M059J (cell line): ENCODE measurements around the gene EEPD1. TPM values are rescaled to one million over a fixed set of nuclear protein-coding genes. Genes with fewer than 3 reads are reported as not detected.

ENCODE experiments used
- DNase-seq: peaks from one replicate; pipeline ENCODE4 v3.0.0-alpha.2; 2012; ENCODE audit warnings: low read depth
- total RNA-seq: library from RNA; depleted of rRNA; stranded (reverse); fragments of >200 nt; shearing (Covaris generic); gene quantifications from 2 replicates; pipeline ENCODE4 v1.2.3, GENCODE V29; 2014

The EEPD1 gene
- total RNA-seq, 1 experiment from 2014 or later = 12.3 TPM

DNA sequence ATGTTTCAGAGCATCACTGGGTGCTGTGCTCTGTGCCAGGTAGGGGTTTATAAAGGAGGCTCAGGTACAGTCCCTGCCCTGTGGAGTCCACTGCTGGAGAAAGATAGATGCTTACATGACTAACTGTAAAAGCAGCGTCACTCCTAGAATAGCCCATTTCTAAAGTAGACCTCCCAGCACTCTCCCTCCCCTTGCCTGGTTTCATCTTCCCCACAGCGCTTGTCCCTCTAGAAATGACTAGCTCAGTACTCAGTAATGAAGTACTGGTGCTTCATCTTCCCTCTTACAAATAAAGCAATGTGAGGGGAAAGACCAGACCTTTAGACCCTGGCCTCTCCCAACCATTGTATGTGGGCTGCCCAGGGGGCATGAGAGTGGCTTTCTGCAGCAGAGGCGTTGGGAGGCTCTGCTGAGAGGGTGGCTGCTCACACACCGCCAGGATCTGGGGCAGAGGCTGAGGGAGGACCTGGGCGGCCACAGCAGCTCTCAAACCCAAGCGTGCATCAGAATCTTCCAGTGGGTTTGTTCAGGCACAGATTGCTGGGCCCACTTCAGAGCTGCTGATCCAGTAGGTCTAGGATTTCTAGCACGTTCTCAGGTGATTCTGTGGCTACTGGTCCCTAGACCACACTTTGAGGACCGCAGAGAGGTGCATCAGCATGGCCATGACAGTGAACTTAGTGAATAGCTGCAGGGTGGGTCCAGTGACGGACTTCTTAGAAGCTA lies 126.3 kb downstream of the EEPD1 start:
- DNase-seq = no peak

DNA sequence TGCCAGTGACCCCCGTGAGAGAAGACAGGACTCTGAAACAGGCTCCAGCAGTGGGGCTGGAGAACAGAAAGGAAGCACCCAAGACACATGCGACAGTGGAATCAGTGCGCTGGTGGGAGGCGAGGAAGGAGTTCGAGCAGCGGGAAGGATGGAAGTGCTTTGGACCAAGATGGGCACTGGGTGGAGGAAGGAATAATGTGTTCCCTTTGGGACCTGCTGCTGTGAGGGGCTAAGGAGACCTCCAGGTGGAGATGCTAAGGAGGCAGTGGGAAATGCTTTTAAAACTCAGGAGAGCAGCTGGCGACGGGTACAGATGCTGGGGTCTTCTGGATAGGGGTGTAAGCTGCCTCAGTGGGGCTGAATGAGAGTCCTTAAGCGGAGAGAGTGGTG lies 126.9 kb downstream of the EEPD1 start:
- no peak for DNase-seq

DNA sequence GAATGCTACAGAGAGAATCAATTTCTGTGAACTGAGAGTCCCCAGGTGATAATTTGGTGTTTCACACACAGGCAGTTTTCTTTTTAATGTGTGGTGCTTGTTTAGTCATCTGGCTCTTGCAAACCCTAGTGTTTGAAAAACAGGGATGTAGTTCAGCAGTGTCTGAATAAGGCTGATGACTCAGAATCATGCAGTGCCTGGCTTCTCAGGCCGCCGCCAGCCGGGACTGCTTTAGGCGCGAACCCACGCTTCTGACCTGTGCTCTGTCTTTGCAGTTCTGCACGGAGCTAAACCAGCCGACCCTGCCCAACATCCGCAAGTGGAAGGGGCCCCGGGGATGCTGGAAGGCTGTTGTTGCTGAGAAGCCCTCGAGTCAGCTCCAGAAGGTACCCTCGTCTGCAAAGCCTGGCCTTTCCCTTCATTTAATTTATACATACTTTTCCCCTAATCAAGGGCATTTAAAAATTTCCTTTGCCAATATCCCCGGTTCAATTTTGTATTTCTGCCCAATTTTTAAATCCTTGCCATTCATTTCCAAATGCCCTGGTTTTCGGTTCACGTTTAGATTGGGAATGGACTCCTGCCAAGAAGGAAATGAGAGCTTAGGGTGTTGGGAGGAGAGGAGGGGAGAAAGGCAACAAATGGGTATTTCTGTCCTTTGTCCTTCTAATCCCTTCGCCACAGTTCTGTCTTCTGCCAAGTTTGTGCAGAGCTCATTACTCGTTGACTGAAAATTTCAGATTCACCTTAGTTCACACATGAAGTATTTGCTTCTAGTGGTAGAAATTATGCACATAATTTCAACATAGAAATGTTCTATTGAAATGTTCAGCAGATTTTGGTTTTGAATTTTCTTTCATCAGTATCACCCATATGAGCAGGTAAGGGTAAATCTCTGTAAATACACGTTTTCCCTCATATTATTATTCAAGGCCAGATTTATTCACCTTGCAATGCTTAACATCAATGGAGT lies 128.1 kb downstream of the EEPD1 start:
- DNase-seq = peak; percentile 88

DNA sequence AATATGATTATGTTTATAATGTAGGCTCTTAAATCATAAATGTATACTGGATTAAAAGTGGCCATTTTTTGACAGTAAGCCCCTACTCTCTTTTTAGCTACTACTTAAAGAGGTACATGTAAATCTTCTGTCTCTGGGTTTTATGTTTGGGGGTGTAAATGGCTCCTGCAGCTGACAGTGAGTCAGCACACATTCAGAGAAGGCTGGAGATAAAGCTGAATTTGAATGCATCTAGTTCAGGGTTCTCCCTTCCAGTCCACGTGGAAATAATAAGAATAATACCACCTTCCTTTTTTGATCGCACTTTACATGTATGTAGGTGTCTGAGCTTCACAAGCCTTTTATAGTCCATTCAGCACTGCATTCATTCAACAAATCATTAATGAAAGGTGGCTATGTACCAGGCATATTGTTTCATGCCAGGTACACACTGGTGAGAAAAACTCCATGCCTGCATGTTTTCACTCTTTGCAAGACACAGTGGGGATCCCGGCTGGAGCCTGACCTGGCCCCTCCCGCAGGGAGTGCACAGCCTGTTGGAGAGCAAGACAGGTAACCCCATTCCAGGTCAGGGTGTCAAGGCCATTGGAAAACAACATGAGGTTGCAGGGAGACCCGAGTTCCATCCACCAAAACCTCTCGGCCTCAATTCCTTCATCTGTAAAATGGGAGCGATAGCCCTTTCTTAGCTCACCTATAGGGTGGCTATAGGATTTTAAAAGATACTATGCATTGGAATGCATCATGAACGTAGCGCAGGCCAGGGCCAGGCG lies 129.1 kb downstream of the EEPD1 start:
- DNase-seq = peak; percentile 33

DNA sequence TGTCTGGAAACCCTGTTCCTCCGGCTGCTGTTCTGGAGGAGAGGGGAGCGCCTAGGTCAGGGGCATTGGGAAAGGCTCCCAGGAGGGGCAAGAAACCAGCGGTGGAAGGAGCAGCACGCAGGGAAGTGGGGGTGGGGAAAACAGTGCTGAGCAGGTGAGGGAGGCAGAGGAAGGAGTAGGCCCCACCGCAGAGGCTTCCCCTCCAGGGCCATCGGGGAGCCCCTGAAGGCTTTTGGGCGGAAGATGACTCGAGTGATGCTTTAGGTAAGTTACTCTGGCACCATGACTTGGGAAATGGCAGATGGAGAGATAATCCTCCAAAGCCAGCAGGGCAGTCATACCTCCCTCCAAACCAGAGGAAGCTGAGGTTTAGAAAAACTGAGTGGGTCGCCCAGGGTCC lies 130.1 kb downstream of the EEPD1 start:
- DNase-seq = no peak

DNA sequence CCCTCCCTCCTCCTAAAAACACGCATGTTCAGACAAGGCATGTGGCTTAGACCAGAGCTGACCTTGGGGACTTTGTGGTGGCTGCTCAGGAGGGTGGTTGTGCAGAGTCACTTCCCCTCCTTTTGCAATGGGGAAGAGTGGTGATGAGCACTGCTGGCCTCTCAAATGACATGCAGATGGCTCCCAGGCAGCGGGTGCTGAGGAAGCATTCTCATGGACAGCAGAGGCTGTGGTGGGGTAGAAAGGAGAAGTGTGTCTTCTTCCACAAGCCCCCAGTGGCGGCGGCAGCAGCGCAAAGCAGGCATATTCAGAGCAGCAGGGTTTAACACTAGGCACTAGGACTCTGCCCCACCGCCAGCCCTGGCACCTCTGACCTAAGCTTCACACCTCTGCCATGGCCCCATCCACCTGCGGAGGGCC lies 130.7 kb downstream of the EEPD1 start:
- no peak for DNase-seq

DNA sequence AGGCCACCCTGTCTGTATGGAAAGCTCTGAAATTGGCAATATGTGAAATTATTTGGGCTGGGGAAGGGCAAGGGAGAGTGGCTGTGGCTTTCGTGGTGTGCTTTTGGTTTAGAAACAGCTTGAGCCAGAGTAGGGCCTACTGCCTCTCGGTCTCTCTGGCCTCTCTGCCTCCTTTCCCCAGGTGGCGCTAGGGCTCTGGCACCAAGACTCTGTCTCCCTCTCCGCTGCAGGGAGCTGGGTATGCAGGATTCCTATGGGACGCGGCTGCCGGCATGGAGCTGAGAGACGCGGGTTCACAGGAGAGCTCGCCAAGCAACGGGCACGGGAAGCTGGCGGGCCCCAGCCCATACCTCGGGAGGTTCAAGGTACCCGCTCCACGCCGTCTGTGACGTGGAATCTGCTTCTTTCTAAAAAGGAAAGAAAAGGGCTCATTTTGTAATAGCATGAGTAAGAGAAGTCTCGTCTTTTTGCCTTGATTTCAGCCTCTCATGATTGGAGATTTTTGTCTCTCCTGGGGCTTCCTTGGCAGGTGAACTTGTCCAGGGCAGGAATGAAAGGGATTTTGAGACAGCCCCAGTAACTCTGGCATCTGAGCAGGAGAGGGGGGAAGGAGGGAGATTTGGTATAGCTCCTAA lies 131.5 kb downstream of the EEPD1 start:
- DNase-seq = no peak

DNA sequence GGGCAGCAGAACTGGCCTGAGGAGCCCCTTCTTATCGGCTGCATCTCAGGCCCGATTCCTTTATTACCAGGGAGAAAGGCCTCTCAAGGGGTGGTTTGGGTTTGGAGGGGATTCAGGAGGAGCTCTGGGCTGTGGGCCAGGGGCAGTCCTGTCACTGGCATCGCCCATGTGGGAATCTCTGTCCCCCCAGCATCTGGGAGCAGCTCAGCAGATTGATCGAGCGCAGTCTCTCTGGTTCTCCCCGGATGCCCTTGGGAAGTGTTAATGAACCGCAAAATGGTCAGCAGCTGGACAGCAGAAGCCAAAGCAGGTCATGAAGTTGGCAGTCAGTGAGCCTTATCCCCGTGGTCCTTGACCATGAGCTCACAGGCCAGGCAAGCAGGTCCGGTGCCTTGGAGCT lies 132.2 kb downstream of the EEPD1 start:
- no peak for DNase-seq

DNA sequence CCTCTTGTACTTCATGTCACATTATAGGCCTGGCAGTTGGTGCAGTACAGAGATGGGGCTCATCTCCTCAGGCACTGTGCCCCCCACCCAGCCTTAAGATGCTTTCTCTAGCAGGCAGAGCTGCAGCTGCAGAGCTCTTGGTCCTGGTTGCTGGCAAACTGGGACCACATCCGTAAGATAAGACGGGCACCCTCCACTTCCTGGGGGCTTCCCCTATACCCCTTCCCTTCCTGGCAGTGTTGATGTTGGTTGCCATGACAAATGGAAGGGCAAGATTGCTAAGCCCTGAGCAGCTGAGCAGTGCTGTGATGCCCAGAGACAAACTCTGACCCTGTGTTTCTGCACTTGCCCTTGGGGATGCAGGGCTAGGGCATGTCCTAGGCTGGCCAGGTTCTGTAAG lies 133.2 kb downstream of the EEPD1 start:
- DNase-seq = no peak

DNA sequence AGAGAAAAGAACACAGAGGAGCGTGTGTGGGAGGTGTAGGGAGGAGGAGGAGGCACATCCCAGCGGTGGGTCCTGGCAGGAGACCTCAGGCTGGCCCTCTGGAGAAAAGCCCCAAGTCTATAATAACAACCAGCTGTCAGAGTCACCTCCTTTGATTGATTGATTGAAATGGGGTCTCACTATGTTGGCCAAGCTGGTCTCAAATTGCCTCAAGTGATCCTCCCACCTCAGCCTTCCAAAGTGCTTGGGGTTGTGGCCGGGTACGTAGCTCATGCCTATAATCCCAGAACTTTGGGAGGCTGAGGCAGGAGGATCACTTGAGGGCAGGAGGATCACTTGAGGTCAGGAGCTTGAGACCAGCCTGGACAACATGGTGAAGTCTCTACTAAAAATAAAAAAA lies 133.6 kb downstream of the EEPD1 start:
- DNase-seq = no peak

DNA sequence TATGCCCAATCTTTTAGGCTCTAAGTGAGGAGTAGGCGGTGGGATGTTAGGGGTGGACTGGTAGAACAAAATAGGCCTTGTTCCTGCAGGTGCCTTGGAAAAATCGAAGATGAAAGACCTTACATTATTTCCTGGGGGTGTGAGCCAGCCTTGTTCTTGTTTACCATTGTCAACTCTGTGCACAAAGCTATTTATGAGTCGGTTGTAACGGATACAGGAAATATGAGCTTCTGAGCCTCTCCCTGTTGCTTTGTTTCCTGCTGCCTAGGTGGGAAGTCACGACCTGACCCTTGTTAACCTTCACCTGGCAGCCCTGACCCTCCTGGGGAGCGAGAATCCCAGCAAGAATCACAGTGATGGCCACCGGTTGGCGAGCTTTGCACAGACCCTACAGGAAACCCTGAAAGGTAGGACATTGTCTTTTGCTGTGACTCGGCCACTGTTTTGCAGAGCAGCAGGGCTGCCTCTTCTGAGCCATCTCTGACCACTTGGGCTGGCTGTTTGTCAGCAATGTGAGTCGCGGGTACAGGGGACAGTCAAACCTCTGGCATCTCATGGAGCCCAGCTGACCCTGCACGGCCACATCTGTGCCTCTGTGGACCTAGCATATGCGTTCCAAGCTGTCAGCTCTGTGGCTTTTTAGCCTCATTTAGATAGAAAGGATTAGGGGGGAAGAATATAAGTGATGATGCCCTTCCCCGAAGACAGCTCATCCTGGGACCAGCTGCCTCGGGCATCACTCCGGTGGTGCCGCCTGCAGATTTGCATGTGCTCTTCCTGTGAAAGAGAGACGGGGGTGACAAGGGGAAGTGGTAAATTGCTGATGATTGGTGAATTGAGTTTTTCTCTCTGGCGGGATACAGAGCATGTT lies 134.6 kb downstream of the EEPD1 start:
- DNase-seq = peak; percentile 46

DNA sequence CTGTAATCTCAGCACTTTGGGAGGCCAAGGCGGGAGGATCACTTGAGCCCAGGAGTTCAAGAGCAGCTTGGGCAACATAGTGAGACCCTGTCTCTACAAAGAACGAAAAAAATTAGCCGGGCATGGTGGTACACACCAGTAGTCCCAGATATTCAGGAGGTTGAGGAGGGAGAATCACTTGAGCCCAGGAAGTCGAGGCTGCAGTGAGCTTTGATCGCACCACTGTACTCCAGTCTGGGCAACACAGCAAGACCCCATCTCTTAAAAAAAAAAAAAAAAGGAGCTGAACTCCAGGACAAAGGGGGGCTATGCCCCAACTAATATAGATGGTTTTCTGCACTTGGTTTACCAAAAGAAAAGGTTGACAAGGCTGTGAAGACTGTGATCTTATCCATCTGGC lies 135.4 kb downstream of the EEPD1 start:
- DNase-seq = no peak

DNA sequence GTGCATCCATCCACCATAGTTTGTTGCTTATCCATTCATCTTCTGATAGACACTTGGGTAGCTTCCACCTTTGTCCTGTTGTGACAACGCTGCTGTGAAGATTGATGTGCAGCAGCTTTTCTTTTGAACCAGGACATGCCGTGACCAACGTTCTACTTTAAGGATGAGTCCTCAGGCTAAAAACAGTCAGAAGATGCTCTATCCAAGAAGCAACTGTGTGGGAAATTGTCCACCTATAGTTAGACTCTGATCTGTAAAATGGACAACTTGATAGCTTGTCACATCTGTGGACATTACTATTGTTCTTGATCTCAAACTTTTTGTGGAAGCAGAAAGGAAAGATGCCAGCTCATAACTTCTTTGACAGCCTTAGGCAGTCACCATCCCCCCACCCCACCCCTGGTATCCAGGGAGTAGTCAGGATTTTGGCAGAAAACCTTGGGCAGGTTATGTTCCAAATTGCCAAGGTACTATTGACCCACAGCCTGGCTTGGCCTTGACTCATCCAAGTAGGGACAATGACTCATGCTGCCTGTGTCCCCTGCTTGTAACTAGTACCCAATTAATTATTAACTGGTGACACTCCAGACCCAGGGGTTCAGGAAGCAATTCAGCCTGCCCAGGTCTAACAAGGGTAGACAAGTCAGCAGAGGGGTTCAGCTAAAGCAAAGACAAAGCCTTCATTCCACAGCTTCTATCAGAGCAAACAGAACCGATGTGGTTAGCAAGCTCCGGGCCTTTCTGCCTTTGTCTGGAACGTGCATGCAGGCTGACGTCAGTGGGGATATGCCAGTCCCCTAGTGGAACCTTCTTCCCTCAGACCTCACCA lies 137.0 kb downstream of the EEPD1 start:
- DNase-seq = peak; percentile 85

DNA sequence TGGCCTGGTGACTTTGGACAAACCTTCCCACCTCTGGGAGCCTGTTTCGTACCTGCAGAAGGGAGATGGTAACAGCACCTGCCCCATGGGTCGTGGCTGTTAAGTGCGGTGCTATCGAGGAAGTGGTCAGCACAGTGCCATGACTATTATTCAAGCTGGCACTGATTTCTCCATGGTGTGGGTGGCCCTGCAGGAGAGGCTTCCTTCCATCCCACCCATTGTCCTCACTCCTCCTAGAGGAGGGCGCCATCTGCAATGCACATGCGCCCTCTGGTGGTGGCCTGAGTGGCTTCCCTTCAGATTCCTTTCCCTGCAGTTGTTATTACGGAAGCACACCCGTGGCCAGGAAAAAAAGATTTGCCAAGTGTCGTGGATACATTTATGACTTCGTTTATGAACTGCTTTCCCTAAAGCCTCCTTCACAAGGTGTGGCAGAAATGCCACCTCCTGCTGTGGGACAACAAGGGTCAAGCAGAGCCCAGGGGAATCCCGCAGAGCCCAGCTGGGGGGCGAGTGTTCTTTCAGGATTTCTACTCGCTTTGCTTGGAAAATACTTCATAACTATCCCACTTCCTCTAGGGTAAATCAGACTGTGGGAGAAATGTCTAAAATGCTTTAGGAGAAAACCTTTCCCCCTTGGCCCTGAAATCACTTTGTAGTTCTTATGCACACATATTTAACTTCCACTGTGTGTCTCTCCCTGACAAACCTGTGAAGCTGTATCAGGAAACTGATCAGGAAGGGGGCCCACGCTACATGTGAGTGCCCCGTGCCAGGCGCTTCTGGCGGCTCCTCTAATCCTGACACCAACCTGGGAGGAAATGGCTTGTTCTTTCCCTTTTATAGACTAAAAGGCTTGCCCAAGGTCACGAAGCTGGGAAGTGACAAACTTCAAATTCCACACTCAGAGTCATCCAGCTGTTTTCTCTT lies 138.6 kb downstream of the EEPD1 start:
- peak; percentile 85 for DNase-seq

DNA sequence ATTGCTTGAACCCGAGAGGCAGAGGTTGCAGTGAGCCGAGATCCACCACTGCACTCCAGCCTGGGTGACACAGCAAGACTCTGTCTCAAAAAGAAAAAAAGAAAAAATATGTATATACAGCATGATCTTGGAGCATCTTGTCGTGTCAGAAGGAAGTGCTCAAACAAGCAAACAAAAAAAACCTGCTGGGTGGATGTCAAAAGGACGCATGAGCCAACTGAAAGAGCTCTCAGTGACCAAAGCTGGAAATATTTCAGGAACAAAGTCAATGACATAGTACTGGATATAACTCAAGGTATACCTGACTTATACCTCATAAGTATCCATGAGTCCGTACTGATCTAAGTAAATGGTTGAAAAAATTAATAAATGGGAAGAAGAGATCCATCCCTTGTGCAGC lies 142.0 kb downstream of the EEPD1 start:
- no peak for DNase-seq

DNA sequence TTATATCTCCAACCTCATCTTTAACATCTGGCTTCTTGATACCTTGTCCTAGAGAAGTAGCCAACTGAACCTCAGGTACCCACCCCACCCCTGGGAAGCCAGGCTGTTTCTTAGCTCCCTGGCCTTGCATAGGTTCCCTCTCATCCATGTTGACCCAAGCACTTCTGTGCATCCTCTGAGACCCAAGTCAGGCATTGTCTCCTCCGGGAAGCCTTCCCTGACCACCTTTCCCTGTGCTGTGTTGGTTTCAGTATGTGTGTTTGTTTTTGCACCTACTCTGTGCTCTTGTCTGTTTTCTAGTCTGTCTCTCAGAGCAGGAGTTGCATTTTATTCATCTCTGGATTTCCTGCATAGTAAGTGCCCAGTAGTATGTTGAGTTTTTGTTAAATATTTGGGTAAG lies 143.2 kb downstream of the EEPD1 start:
- DNase-seq = no peak

DNA sequence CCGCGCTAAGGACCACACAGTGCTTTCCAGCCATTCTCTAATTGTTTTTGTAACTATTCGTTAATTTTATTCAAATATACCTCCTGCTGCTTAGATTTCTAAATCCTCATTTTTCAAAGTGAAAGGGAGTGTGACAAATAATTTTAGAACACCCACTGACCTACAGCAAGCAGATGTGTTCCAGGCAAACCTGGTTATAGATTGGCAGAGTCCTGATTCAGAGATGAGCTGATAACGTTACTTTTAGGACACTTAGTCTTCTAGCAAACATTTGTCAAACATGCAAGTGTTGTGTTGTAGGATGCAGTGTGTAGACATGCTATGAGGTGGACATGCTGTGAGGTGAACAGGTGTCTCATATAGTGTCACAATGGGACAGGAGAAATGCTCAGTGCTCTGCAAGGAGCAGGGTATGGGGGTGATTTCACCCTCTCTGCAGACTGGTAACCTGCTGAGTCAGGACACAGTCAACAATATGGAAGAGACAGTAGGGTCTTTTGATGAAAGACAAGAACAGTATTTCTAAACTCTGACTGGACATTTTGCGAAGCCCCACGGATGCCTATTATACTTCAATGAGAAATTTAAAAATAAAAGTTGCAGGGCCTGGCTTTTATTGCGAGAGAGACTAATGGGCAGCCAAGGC lies 144.4 kb downstream of the EEPD1 start:
- no peak for DNase-seq

DNA sequence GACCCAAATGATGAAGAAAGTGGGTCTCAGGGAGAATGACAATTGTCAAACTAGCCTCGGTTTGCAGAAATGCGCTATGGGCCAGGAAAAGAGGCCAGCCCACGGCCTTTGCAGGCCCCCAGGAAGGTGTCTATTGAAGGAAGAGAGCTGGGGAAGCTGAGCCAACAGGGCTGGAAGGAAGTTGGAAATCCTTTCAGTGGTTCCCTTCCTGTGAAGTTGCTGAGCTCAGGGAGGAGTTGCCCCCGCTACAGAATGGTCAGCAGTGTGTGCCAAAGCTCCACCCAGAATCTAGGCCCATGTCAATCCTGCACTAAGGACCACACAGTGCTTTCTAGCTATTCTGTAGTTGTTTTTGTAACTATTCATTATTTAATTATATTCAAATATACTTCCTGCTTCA lies 145.1 kb downstream of the EEPD1 start:
- no peak for DNase-seq
